Measurements from ENCODE around the gene PPP1R8.
A peak's percentile ranks its signal among the peaks of the same experiment; 100 is the strongest.
"Not testable (repeated sequence)": the region's sequence is repeated elsewhere in the genome, so short reads cannot be mapped to it uniquely, and the experiment has no call there.

Gene PPP1R8

DNA sequence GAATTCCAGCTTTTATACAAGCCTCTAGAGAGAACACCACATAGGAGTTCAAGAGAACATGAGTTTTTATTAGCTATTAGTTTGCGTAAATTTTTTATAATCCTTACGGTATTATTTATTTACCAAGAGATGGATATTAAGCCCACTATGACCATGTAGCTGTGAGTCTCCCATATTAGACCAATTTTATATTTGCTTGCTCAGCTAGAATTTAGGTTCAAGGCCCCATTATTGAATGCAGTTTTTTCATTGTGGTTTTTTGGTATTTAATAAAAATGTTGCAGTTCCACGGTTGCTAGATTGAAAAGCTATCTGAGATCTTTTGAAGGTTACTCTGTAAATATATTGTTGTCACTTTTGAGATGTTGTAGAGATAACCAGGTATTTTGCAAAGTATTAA lies 2.9 kb downstream of the PPP1R8 start:
- DNase-seq, result no peak

DNA sequence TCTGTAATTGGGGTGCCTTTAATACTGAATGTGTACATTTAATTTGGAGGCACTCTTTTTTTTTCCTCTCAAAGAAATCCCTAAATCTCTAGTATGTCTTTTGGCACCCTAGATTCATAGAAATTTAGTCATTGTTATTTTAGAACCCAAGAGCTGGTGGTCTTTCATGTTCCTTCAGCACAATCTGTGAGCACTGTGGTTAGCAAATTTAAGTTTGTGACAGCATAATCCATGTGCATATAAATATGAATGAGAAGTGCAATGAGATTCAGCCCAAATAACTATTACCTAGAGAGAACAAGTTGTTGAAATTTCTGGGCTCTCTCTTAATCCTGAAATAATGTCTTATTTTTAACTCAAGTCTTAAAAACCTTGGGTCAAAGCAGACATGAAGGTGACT lies 4.5 kb downstream of the PPP1R8 start:
- no peak for DNase-seq

- no peak for DNase-seq
These were observed 4.9 kb downstream of the PPP1R8 start for GRCh38 chr1:27835501-27835900.

DNA sequence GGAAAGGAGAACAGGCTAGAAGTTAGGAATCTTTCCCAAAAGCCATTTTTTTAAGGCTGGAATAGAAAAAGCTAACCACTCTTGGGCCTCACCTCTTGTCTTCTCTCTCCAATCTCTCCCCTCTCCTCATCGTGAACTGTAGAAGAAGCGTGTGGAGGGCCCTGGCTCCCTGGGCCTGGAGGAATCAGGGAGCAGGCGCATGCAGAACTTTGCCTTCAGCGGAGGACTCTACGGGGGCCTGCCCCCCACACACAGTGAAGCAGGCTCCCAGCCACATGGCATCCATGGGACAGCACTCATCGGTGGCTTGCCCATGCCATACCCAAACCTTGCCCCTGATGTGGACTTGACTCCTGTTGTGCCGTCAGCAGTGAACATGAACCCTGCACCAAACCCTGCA lies 19.4 kb downstream of the PPP1R8 start:
- DNase-seq, result no peak

DNA sequence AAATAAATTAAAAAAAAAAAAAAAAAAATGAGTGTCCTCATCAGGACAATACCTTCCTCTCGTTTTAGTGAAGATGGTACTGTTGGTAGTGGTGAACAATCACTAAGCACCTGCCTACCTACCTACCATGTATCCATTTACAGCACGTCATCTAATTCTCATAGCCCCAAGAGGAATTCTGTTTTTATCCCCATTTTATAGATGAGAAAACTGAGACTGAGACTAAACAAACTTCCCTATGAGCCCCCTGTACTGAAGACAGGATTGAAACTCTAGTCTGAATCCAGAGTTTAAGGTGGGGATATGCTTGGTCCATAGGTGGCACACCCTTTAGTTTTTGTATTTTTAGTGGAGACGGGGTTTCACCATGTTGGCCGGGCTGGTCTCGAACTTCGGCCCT lies 24.5 kb downstream of the PPP1R8 start:
- DNase-seq, result no peak

- DNase-seq, result no peak
These were observed 26.2 kb downstream of the PPP1R8 start for GRCh38 chr1:27856561-27857343.

- not testable (repeated sequence) for DNase-seq
These were observed 27.0 kb downstream of the PPP1R8 start for GRCh38 chr1:27857552-27857951.

GRCh38 chr1:27858072-27858948 lies 27.7 kb downstream of the PPP1R8 start:
- DNase-seq, result peak; percentile 83 to 89

GRCh38 chr1:27858949-27859576 lies 28.5 kb downstream of the PPP1R8 start:
- no peak for DNase-seq

- DNase-seq, result no peak
These were observed 30.9 kb downstream of the PPP1R8 start for GRCh38 chr1:27861436-27861835.

DNA sequence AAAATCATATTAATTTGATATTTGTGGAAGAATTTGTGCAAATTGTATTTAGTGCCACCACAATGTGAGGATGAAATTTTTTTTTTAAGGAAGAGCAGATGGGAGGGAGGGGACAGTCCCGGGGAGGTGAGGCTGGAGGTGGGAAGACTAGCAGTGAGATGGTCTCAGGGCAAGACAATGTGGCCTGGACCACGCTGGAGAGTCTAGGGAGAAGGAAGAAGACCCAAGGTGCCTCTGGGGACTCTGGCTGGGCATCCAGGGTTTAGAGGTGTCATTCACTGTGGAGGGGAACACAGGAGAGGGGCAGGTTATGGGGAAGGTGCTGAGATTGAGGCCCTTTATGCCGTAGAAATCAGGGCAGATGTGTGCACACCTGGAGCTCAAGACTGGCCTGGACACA lies 31.4 kb downstream of the PPP1R8 start:
- no peak for DNase-seq

GRCh38 chr1:27862671-27863537 lies 32.3 kb downstream of the PPP1R8 start:
- DNase-seq, result peak; percentile 86 to 88

DNA sequence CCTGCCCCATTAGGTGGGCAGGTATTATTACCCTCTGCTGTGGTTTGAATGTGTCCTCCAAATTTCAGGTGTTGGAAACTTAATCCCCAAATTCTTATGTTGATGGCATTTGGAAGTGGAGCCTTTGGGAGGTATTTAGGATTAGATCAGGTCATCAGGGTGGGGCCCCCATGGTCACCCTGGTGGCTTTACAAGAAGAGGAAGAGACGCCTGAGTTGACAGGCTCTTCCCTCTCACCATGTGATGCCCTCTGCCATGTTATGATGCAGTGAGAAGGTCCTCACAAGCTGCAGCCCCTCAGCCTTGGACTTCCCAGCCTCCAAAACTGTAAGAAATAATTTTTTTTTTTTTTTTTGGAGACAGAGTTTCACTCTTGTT lies 32.9 kb downstream of the PPP1R8 start:
- DNase-seq, result peak in 1 of 2 experiments; percentile 36

- DNase-seq, result peak; percentile 73 to 82
These were observed 33.8 kb downstream of the PPP1R8 start for GRCh38 chr1:27864264-27864895.

DNA sequence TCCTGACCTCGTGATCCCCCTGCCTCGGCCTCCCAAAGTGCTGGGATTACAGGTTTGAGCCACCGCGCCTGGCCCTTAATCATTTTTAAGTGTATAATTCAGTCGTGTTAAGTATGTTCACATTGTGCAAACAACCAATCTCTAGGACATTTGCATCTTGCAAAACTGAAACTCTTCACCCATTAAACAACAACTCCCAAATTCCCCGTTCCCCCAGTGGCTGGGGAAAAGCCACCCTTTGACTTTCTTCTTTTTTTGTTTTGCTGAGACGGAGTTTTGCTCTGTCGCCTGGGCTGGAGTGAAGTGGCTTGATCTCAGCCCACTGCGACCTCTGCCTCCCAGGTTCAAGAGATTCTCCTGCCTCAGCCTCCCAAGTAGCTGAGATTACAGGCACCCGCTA lies 35.2 kb downstream of the PPP1R8 start:
- no peak for DNase-seq

GRCh38 chr1:27868556-27868931 lies 38.0 kb downstream of the PPP1R8 start:
- no peak for DNase-seq

GRCh38 chr1:27868932-27869718 lies 38.5 kb downstream of the PPP1R8 start:
- DNase-seq, result peak; percentile 75 to 81

DNA sequence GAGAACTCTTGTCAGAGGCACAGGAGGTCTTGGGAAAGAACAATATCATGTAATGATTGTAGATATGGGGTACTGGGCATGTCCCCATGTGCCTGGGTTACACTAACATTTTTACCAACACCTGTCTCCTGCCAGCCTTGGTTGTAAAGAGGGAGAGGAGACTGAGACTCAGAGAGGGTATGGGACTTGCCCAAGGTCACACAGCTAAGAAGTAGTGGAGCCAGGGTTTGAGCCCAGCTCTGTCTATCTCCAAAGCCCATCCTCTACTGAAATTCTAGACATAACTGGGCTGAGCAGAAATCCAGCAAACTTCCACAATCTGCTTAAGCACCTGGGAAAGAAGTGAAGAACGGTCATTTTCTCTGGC lies 39.1 kb downstream of the PPP1R8 start:
- no peak for DNase-seq

- DNase-seq, result not testable (repeated sequence)
These were observed 40.5 kb downstream of the PPP1R8 start for GRCh38 chr1:27871076-27871475.

DNA sequence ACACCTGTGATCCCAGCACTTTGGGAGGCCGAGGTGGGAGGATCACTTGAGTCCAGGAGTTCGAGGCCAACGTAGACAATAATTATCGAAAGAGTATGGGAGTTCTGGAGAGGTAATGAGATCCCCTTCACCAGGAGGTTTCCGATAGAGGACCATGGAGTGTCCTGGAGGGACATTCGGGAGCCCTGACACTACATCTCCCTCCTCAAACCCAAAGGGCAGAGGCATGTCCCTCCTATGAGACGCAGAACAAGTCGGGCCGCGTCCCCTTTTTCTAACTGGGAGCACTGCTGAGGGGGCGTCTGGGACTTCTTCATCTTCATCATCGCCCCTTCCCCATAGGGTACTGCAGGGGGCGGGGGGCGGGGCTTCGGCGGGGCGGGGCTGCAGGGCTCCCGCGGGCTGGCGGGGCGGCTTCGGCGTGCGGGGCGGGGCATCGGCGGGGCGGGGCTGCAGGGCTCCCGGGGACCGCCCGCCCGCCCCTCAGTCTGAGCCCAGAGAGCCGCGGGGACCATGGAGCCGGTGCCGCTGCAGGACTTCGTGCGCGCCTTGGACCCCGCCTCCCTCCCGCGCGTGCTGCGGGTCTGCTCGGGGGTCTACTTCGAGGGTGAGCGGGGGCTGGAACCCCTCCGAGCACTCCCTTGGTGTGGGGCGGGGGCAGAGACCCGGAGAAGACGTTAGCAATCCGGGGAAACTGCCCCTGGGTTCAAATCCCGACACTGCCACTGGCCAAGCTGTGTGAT lies 41.6 kb downstream of the PPP1R8 start, which contains the start of gene THEMIS2:
TSS of gene THEMIS2 (plus strand) at position 486 of the 743 bp plus-strand sequence. CDS start at position 514, 28 bp downstream.
- DNase-seq, result peak; percentile 47 to 48

Data from Kasumi-1 (cell line).